K562 (cell line): ENCODE results near the gene ADGRA1. TPM values are rescaled to one million over a fixed set of nuclear protein-coding genes. Genes with fewer than 3 reads are reported as not detected.

Experiments
- ATAC-seq: fragments of 200-7000 bp; cut with Tn5 transposase; 3 replicates; pipeline ENCODE4 v1.9.1; 2020; ENCODE audit warnings: moderate library complexity
- BruUV-seq: library from RNA; stranded (reverse); fragments of 400-500 nt; replicated peaks from 2 replicates; lab custom pipeline; 2021; lab: Mats Ljungman, UMichigan
- CTCF ChIA-PET: fragments of 300-600 bp; formaldehyde crosslinking; extraction: SDS; loops from one replicate; lab custom pipeline; 2021; ENCODE audit warnings: low intra/inter-chr PET ratio; lab: Yijun Ruan, JAX
- POLR2A ChIA-PET: fragments of 300-600, 350-650 bp; sonication (Branson Sonifier 250); formaldehyde crosslinking; extraction: SDS; loops from one replicate; lab custom pipeline; 2021; ENCODE audit warnings: antibody characterized with exemption, inconsistent platforms; lab: Yijun Ruan, JAX
- DNase-seq, 4 experiments: peaks; one replicate each; pipeline versions ENCODE4 v3.0.0 to v3.0.0-alpha.2; 2011 to 2018; ENCODE audit warnings: low spot score in 3 of 4, mixed read lengths in 3 of 4; ENCODE audit errors: extremely low read depth in 1 of 4
- FAIRE-seq: peaks from 2 replicates; lab custom pipeline; 2011; peaks lifted over from hg19 to GRCh38; lab: Jason Lieb, UNC
- H2AFZ ChIP-seq: 2 replicates; pipeline ENCODE4 v1.6.0; 2011; ENCODE audit warnings: low read depth, low read length, control low read depth, inconsistent platforms
- H3K27ac ChIP-seq: fragments of 200-600 bp; 3 replicates; pipeline ENCODE4 v1.8.0; 2011; ENCODE audit warnings: low read depth, mild to moderate bottlenecking, control low read depth, inconsistent platforms, low read length, moderate library complexity, mixed read lengths; ENCODE audit errors: extremely low read depth
- H3K27me3 ChIP-seq, 2 experiments: fragments of 300-600 bp in 1 of 2; 2 replicates in 1 of 2; 3 replicates in 1 of 2; pipeline versions ENCODE4 v1.6.0 to v1.8.0; 2011; ENCODE audit warnings: inconsistent platforms in 2 of 2, low read length in 2 of 2, mild to moderate bottlenecking in 1 of 2, mixed read lengths in 1 of 2, moderate library complexity in 1 of 2; ENCODE audit not compliant: control insufficient read depth in 2 of 2, insufficient read depth in 2 of 2
- H3K36me3 ChIP-seq: fragments of 300-600 bp; 3 replicates; pipeline ENCODE4 v1.8.0; 2011; ENCODE audit warnings: mild to moderate bottlenecking, low read length, inconsistent platforms; ENCODE audit not compliant: control insufficient read depth, insufficient read depth
- H3K4me1 ChIP-seq, 2 experiments: fragments of 200-600 bp in 1 of 2; replicated peaks in 1 of 2; 2 replicates in 1 of 2; 3 replicates in 1 of 2; pipeline versions ENCODE4 v1.5.1 to v1.8.0; 2011; ENCODE audit warnings: inconsistent platforms in 2 of 2, low read length in 2 of 2, mild to moderate bottlenecking in 1 of 2, mixed read lengths in 1 of 2, moderate library complexity in 1 of 2; ENCODE audit not compliant: control insufficient read depth in 2 of 2, insufficient read depth in 2 of 2
- H3K4me2 ChIP-seq: 2 replicates; pipeline ENCODE4 v1.6.1; 2011; ENCODE audit warnings: low read length, control low read depth, inconsistent platforms, mixed read lengths; ENCODE audit not compliant: insufficient read depth
- H3K4me3 ChIP-seq: fragments of 200-600 bp; sonication (generic), shearing (Covaris generic); 2 replicates; pipeline ENCODE4 v1.5.1; 2016; ENCODE audit warnings: control low read depth, inconsistent platforms
- H3K79me2 ChIP-seq: fragments of 200-600 bp; 3 replicates; pipeline ENCODE4 v1.8.0; 2011; ENCODE audit warnings: low read length, inconsistent platforms; ENCODE audit not compliant: control insufficient read depth, insufficient read depth
- H3K9ac ChIP-seq, 2 experiments: 2 replicates each; pipeline versions ENCODE4 v1.6.0 to v1.6.1; 2011; ENCODE audit warnings: low read depth in 2 of 2, low read length in 2 of 2, control low read depth in 1 of 2, inconsistent platforms in 1 of 2, mild to moderate bottlenecking in 1 of 2, mixed read lengths in 1 of 2; ENCODE audit not compliant: insufficient read depth in 1 of 2
- H3K9me1 ChIP-seq: one replicate; pipeline ENCODE4 v1.6.0; 2011; ENCODE audit warnings: inconsistent platforms, mild to moderate bottlenecking, low read length, moderate library complexity; ENCODE audit not compliant: control insufficient read depth, insufficient read depth
- H3K9me3 ChIP-seq: replicated peaks from 2 replicates; pipeline ENCODE4 v1.5.1; 2011; ENCODE audit warnings: low read depth, low read length, inconsistent platforms; ENCODE audit not compliant: control insufficient read depth, insufficient read depth
- H4K20me1 ChIP-seq: replicated peaks from 2 replicates; pipeline ENCODE4 v1.6.1; 2011; ENCODE audit warnings: low read length, inconsistent platforms, mixed read lengths; ENCODE audit not compliant: control insufficient read depth, insufficient read depth
- CBFA2T2 ChIP-seq: fragments of 450-650 bp; conservative IDR thresholded peaks from 2 replicates; pipeline ENCODE4 v1.6.1; 2017; ENCODE audit warnings: mild to moderate bottlenecking
- RFX1 ChIP-seq: fragments of 450-650 bp; IDR thresholded peaks from 2 replicates; pipeline ENCODE4 v1.6.1; 2016; ENCODE audit warnings: mild to moderate bottlenecking, moderate library complexity
- TARDBP ChIP-seq: fragments of 450-650 bp; IDR thresholded peaks from 2 replicates; pipeline ENCODE4 v1.6.1; 2016
- ZFP36 ChIP-seq: fragments of 150-350 bp; IDR thresholded peaks from 2 replicates; pipeline ENCODE4 v1.6.1; 2018; ENCODE audit warnings: low read length, low read depth; ENCODE audit not compliant: partially characterized antibody
- ZNF12 ChIP-seq: sonication (generic); formaldehyde crosslinking; IDR thresholded peaks from 2 replicates; pipeline ENCODE4 v1.4.0; 2020; ENCODE audit warnings: mild to moderate bottlenecking, missing genetic modification reagents
- ZNF668 ChIP-seq: fragments of 250-450 bp; sonication (Bioruptor Pico); IDR thresholded peaks from 2 replicates; pipeline ENCODE4 v1.8.0; 2022; ENCODE audit warnings: mild to moderate bottlenecking, inconsistent platforms
- ZNF75A ChIP-seq: fragments of 450-650 bp; formaldehyde crosslinking; IDR thresholded peaks from 2 replicates; pipeline ENCODE4 v1.4.0; 2020; ENCODE audit warnings: mild to moderate bottlenecking
- WGBS: fragments of 100-300 bp; shearing (Covaris generic); methylation state at CpG from one replicate; pipeline ENCODE4 v1.1.6; 2016; ENCODE audit warnings: low coverage, mixed read lengths; ENCODE audit not compliant: insufficient coverage; ENCODE audit errors: missing lambda C conversion rate; 5-methylcytosine and 5-hydroxymethylcytosine counted together
- in situ Hi-C: fragments of 300-500 bp; cut with MboI; formaldehyde crosslinking; loops from 4 replicates; pipeline ENCODE4 v1.15.0; 2018; ENCODE audit warnings: inconsistent platforms, mixed read lengths
- intact Hi-C: fragments of 100-400 bp; cut with micrococcal nuclease; formaldehyde crosslinking; loops from 2 replicates; pipeline ENCODE4 v1.14.2; 2022
- polyA plus RNA-seq, 8 experiments: library from polyadenylated mRNA; depleted of rRNA in 4 of 8; stranded (reverse) in 5 of 8; unstranded in 3 of 8; fragments of >200 nt; fragmentation: Nextera tagmentation in 2 of 8; fragmentation: Illumina TruSeq in 1 of 8; extraction: Ambion mirVana in 2 of 8; extraction: Trizol in 1 of 8; gene quantifications; 2 replicates each; pipeline versions ENCODE4 v1.2.1 to v1.2.3, GENCODE V29; 2011 to 2014; ENCODE audit warnings: inconsistent platforms in 1 of 8, missing spikeins in 1 of 8
- total RNA-seq, 7 experiments: library from RNA; depleted of rRNA in 6 of 7; stranded (reverse); fragments of >200 nt in 6 of 7; fragmentation: Illumina TruSeq in 2 of 7; extraction: Trizol in 2 of 7; gene quantifications; 2 replicates each; pipeline versions ENCODE4 v1.2.1 to v1.2.3, GENCODE V29; 2011 to 2021; ENCODE audit warnings: low replicate concordance in 1 of 7
- TF ChIP-seq, protein P1 (sequence below): fragments of 450-650 bp; formaldehyde crosslinking; IDR thresholded peaks from 2 replicates; pipeline ENCODE4 v1.4.0; 2020; ENCODE audit warnings: mild to moderate bottlenecking, mixed read lengths
- TF ChIP-seq, protein P2 (sequence below): fragments of 250-450 bp; sonication (Bioruptor Pico); IDR thresholded peaks from 2 replicates; pipeline ENCODE4 v1.4.0; 2020; ENCODE audit warnings: mild to moderate bottlenecking, moderate library complexity, borderline replicate concordance
- TF ChIP-seq, protein P3 (sequence below): fragments of 450-650 bp; formaldehyde crosslinking; IDR thresholded peaks from 2 replicates; pipeline ENCODE4 v1.4.0; 2020; ENCODE audit warnings: mild to moderate bottlenecking, moderate library complexity

ADGRA1 gene
- total and polyA plus RNA-seq, 9 of the 15 experiments (the other 6 are each of a cell fraction or from before 2014, with no cell fraction given): not detected

DNA sequence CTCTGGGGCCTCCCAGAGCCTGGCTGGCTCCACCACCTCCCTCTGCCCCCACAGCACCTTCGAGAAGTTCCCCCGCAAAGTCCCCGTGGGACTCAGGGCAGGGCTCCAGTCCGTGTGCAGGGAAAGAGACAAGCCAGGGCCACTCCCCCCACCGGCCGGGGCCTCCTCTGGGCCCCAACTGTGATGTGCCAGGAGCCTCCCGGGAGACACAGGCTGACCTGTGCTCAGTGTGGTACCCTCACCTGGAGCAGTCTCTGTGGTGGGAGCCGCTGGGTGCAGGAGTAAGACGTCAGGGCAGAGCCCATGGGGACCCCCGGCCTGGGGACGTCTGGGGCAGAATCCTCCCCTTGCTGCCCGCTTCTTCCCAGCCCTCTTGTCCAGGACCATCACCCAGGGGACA is 1.5 kb upstream of the ADGRA1 start:
- intact Hi-C loops: no loop called here
- H3K4me3 ChIP-seq: no peak overlapping the region
- H3K27me3 ChIP-seq: peaks cover 0 to 80% of the 10 kb centered on the region in 2 experiments; a peak in 2 of 5 replicates
- H3K79me2 ChIP-seq: no peaks in the 10 kb centered on the region
- no peak overlapping the region for H2AFZ ChIP-seq
- no peaks in the 10 kb centered on the region for H3K9me1 ChIP-seq
- no peaks in the 10 kb centered on the region for H3K9me3 ChIP-seq
- POLR2A ChIA-PET: no interaction called here
- in situ Hi-C loops: no loop called here
- H3K4me2 ChIP-seq: no peak overlapping the region
- H3K4me1 ChIP-seq: peaks cover 0 to 7% of the 10 kb centered on the region in 2 experiments; a peak in 1 of 5 replicates
- no peak for TF ChIP-seq TARDBP
- no peak for TF ChIP-seq CBFA2T2
- H3K27ac ChIP-seq: no peak overlapping the region
- H3K9ac ChIP-seq: no peak overlapping the region
- H3K36me3 ChIP-seq: no peaks in the 10 kb centered on the region
- FAIRE-seq (no peak), DNase-seq (no peak), ATAC-seq (no peak)
- CTCF ChIA-PET: no interaction called here
- BruUV-seq: no TSS peak
- 14% methylated on average over 6 of the region's 12 CpGs for WGBS
- H4K20me1 ChIP-seq: 0 out of 2 replicates have a peak, but pooled peaks cover 4% of the 10 kb centered on the region

DNA sequence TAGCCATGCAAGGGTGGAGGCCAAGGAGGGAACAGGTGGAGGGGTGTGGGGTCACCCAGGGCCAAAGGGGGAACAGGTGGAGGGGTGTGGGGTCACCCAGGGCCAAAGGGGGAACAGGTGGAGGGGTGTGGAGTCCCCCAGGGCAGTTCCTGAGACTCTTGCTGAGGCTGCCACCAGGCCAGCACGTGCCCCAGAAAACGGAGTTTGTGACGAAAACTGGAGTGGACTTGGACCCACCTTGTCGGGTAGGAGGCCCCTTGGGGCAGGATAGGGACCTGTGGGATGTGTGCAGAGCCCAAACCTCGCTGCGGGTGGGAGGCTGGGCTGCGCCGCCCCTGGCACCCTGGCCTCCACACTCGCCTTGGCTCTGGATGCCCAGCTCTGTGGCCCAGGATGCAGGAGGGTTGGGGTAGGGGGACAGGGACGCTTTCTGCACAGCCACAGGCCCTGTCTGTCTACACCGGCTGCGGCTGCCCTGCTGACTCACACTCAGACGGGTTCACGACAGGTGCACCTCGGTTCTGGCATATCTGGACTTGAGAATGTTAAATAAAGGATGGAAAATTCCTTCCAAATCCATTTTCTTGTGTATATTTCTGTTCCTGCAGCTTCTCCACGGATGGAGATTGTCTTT is 562 bp upstream of the ADGRA1 start:
- POLR2A ChIA-PET: no interaction called here
- no peak for DNase-seq
- Histone ChIP-seq H4K20me1 (0 out of 2 replicates have a peak, but pooled peaks cover 6% of the 10 kb centered on the region), H3K9me1 (no peaks in the 10 kb centered on the region), H3K36me3 (no peaks in the 10 kb centered on the region), H2AFZ (no peak overlapping the region), H3K4me1 (peaks cover 0 to 7% of the 10 kb centered on the region in 2 experiments; a peak in 1 of 5 replicates), H3K9me3 (no peaks in the 10 kb centered on the region), H3K27me3 (peaks cover 0 to 80% of the 10 kb centered on the region in 2 experiments; a peak in 2 of 5 replicates), H3K27ac (no peak overlapping the region), H3K4me2 (no peak overlapping the region), H3K79me2 (no peaks in the 10 kb centered on the region), H3K9ac (no peak overlapping the region), H3K4me3 (no peak overlapping the region)
- in situ Hi-C loops: no loop called here
- intact Hi-C loops: no loop called here
- ATAC-seq: no peak
- CTCF ChIA-PET: no interaction called here
- WGBS: 3% methylated on average over 11 of the region's 16 CpGs
- no peak for FAIRE-seq
- BruUV-seq: no TSS peak
- TF ChIP-seq ZNF75A (CRISPR knock-in tag): no peak
- no peak for TF ChIP-seq ZFP36
- TF ChIP-seq, protein P1, sequence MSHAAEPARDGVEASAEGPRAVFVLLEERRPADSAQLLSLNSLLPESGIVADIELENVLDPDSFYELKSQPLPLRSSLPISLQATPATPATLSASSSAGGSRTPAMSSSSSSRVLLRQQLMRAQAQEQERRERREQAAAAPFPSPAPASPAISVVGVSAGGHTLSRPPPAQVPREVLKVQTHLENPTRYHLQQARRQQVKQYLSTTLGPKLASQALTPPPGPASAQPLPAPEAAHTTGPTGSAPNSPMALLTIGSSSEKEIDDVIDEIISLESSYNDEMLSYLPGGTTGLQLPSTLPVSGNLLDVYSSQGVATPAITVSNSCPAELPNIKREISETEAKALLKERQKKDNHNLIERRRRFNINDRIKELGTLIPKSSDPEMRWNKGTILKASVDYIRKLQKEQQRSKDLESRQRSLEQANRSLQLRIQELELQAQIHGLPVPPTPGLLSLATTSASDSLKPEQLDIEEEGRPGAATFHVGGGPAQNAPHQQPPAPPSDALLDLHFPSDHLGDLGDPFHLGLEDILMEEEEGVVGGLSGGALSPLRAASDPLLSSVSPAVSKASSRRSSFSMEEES (CRISPR knock-in tag): no peak
- TF ChIP-seq, protein P2, sequence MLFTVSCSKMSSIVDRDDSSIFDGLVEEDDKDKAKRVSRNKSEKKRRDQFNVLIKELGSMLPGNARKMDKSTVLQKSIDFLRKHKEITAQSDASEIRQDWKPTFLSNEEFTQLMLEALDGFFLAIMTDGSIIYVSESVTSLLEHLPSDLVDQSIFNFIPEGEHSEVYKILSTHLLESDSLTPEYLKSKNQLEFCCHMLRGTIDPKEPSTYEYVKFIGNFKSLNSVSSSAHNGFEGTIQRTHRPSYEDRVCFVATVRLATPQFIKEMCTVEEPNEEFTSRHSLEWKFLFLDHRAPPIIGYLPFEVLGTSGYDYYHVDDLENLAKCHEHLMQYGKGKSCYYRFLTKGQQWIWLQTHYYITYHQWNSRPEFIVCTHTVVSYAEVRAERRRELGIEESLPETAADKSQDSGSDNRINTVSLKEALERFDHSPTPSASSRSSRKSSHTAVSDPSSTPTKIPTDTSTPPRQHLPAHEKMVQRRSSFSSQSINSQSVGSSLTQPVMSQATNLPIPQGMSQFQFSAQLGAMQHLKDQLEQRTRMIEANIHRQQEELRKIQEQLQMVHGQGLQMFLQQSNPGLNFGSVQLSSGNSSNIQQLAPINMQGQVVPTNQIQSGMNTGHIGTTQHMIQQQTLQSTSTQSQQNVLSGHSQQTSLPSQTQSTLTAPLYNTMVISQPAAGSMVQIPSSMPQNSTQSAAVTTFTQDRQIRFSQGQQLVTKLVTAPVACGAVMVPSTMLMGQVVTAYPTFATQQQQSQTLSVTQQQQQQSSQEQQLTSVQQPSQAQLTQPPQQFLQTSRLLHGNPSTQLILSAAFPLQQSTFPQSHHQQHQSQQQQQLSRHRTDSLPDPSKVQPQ (CRISPR knock-in tag): no peak
- TF ChIP-seq, protein P3, sequence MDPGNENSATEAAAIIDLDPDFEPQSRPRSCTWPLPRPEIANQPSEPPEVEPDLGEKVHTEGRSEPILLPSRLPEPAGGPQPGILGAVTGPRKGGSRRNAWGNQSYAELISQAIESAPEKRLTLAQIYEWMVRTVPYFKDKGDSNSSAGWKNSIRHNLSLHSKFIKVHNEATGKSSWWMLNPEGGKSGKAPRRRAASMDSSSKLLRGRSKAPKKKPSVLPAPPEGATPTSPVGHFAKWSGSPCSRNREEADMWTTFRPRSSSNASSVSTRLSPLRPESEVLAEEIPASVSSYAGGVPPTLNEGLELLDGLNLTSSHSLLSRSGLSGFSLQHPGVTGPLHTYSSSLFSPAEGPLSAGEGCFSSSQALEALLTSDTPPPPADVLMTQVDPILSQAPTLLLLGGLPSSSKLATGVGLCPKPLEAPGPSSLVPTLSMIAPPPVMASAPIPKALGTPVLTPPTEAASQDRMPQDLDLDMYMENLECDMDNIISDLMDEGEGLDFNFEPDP (CRISPR knock-in tag): no peak
- TF ChIP-seq RFX1: no peak
- TF ChIP-seq ZNF12 (CRISPR knock-in tag): no peak
- TF ChIP-seq ZNF668 (CRISPR knock-in tag): no peak
